HG02588 (cell line): ENCODE measurements around the gene MAMDC4.
"Not testable (repeated sequence)": the region's sequence is repeated elsewhere in the genome, so short reads cannot be mapped to it uniquely, and the experiment has no call there.

Experiments
- ATAC-seq: cut with Tn5 transposase; IDR thresholded peaks from one replicate; pipeline ENCODE4 v1.9.1; 2021; ENCODE audit warnings: mild to moderate bottlenecking, moderate library complexity; ENCODE audit not compliant: unreplicated experiment

The MAMDC4 gene

GRCh38 chr9:136837856-136838277 lies 14.3 kb upstream of the MAMDC4 start:
- ATAC-seq: not testable (repeated sequence)

GRCh38 chr9:136838314-136839228 lies 13.6 kb upstream of the MAMDC4 start:
- no peak for ATAC-seq

GRCh38 chr9:136839229-136840139 lies 12.7 kb upstream of the MAMDC4 start:
- no peak for ATAC-seq

- no peak for ATAC-seq
Observed at GRCh38 chr9:136840140-136840876, 11.8 kb upstream of the MAMDC4 start.

- no peak for ATAC-seq
Observed at GRCh38 chr9:136840877-136841645, 11.1 kb upstream of the MAMDC4 start.

- ATAC-seq: not testable (repeated sequence)
Observed at GRCh38 chr9:136841646-136842379, 10.3 kb upstream of the MAMDC4 start.

- ATAC-seq: peak; percentile 42
Observed at GRCh38 chr9:136842380-136842948, 9.7 kb upstream of the MAMDC4 start, which contains the start of gene AJM1. Gene AJM1 (plus strand): TSS chr9:136842478. CDS start chr9:136844415, 1,937 bp downstream.

GRCh38 chr9:136843159-136843800 lies 8.9 kb upstream of the MAMDC4 start:
- ATAC-seq: not testable (repeated sequence)

- not testable (repeated sequence) for ATAC-seq
Observed at GRCh38 chr9:136843801-136844740, 8.1 kb upstream of the MAMDC4 start.

- no peak for ATAC-seq
Observed at GRCh38 chr9:136844761-136845464, 7.2 kb upstream of the MAMDC4 start.

- no peak for ATAC-seq
Observed at GRCh38 chr9:136845465-136846260, 6.5 kb upstream of the MAMDC4 start.

- ATAC-seq: no peak
Observed at GRCh38 chr9:136846376-136847087, 5.6 kb upstream of the MAMDC4 start.

GRCh38 chr9:136847088-136847825 lies 4.9 kb upstream of the MAMDC4 start:
- no peak for ATAC-seq

- no peak for ATAC-seq
Observed at GRCh38 chr9:136847826-136848392, 4.2 kb upstream of the MAMDC4 start.
